Activated naive CD4-positive, alpha-beta T cell treated with anti-CD3 and anti-CD28 coated beads for 36 hours (primary cell): ENCODE measurements around the gene FRMD4A. TPM values are rescaled to one million over a fixed set of nuclear protein-coding genes. Genes with fewer than 3 reads are reported as not detected.
A peak's percentile ranks its signal among the peaks of the same experiment; 100 is the strongest.

Experiments used
- CTCF ChIA-PET: fragments of 350-600 bp; sonication (Branson Sonifier 250); formaldehyde crosslinking; loops from one replicate; lab custom pipeline; 2021; ENCODE audit warnings: antibody characterized with exemption; lab: Charles Lee
- DNase-seq: peaks from one replicate; pipeline ENCODE4 v3.0.0-alpha.2; 2020
- H3K27ac Mint-ChIP-seq: one replicate; pipeline ENCODE4 v1.8.0; 2021; ENCODE audit warnings: mild to moderate bottlenecking, mixed read lengths
- H3K27me3 Mint-ChIP-seq: one replicate; pipeline ENCODE4 v1.8.0; 2021; ENCODE audit warnings: low read depth, mixed read lengths
- H3K36me3 Mint-ChIP-seq: one replicate; pipeline ENCODE4 v1.8.0; 2021; ENCODE audit warnings: low read depth, mixed read lengths
- H3K4me1 Mint-ChIP-seq: one replicate; pipeline ENCODE4 v1.8.0; 2021; ENCODE audit warnings: low read depth, mixed read lengths
- H3K4me3 Mint-ChIP-seq: one replicate; pipeline ENCODE4 v1.8.0; 2021; ENCODE audit warnings: mild to moderate bottlenecking, moderate library complexity, mixed read lengths
- H3K9me3 Mint-ChIP-seq: one replicate; pipeline ENCODE4 v1.8.0; 2021; ENCODE audit warnings: mixed read lengths
- intact Hi-C: fragments of 100-400 bp; cut with micrococcal nuclease; formaldehyde crosslinking; loops from one replicate; pipeline ENCODE4 v1.15.1; 2023
- total RNA-seq, 2 experiments: library from RNA; stranded (reverse); gene quantifications; one replicate each; pipeline ENCODE4 v1.2.3, GENCODE V29; 2021

Gene FRMD4A
- total RNA-seq, 2 experiments from 2014 or later = 0.69 to 1.1 TPM

GRCh38 chr10:14333606-14334005 is 2.9 kb upstream of the FRMD4A start:
- Mint-ChIP-seq H3K4me3 (no peak overlapping the region), H3K27me3 (peaks cover 16% of the 10 kb centered on the region), H3K9me3 (no peaks in the 10 kb centered on the region), H3K27ac (no peak overlapping the region), H3K4me1 (no peaks in the 10 kb centered on the region), H3K36me3 (no peaks in the 10 kb centered on the region)
- DNase-seq = no peak
- CTCF ChIA-PET = interaction anchor here (0.7 to 2.0 kb wide), 3 partner anchors 8 to 10 kb away, joined by 3 to 8 read pairs (median 3); no protein-coding TSS in a partner anchor
- intact Hi-C loops = no loop called here

GRCh38 chr10:14332903-14333302 is 2.2 kb upstream of the FRMD4A start:
- no peak for DNase-seq
- Mint-ChIP-seq H3K27ac (no peak overlapping the region), H3K36me3 (no peaks in the 10 kb centered on the region), H3K4me1 (no peaks in the 10 kb centered on the region), H3K4me3 (no peak overlapping the region), H3K9me3 (no peaks in the 10 kb centered on the region), H3K27me3 (peaks cover 20% of the 10 kb centered on the region)
- CTCF ChIA-PET = interaction anchor here (0.6 to 0.7 kb wide), 2 partner anchors 11 to 113 kb away, joined by 3 read pairs; no protein-coding TSS in a partner anchor
- intact Hi-C loops = no loop called here

- Mint-ChIP-seq H3K27ac (no peak overlapping the region), H3K4me3 (no peak overlapping the region), H3K4me1 (no peaks in the 10 kb centered on the region), H3K27me3 (peaks cover 29% of the 10 kb centered on the region), H3K36me3 (no peaks in the 10 kb centered on the region), H3K9me3 (no peaks in the 10 kb centered on the region)
- CTCF ChIA-PET = no interaction called here
- no peak for DNase-seq
- intact Hi-C loops = no loop called here
Measured at GRCh38 chr10:14329746-14330173, 964 bp downstream of the FRMD4A start.

GRCh38 chr10:14328881-14329672 is 1.6 kb downstream of the FRMD4A start:
- CTCF ChIA-PET = no interaction called here
- DNase-seq = no peak
- no peaks in the 10 kb centered on the region for H3K36me3 Mint-ChIP-seq
- intact Hi-C loops = no loop called here
- H3K27ac Mint-ChIP-seq = no peak overlapping the region
- H3K9me3 Mint-ChIP-seq = no peaks in the 10 kb centered on the region
- peaks cover 29% of the 10 kb centered on the region for H3K27me3 Mint-ChIP-seq
- no peaks in the 10 kb centered on the region for H3K4me1 Mint-ChIP-seq
- H3K4me3 Mint-ChIP-seq = no peak overlapping the region

GRCh38 chr10:14327527-14327926 is 3.2 kb downstream of the FRMD4A start:
- CTCF ChIA-PET = no interaction called here
- H3K27me3 Mint-ChIP-seq = peaks cover 25% of the 10 kb centered on the region
- H3K4me1 Mint-ChIP-seq = no peaks in the 10 kb centered on the region
- no peaks in the 10 kb centered on the region for H3K9me3 Mint-ChIP-seq
- no peaks in the 10 kb centered on the region for H3K36me3 Mint-ChIP-seq
- no peak overlapping the region for H3K4me3 Mint-ChIP-seq
- intact Hi-C loops = no loop called here
- no peak for DNase-seq
- no peak overlapping the region for H3K27ac Mint-ChIP-seq

GRCh38 chr10:14326581-14326980 is 4.1 kb downstream of the FRMD4A start:
- intact Hi-C loops = no loop called here
- no peak overlapping the region for H3K27ac Mint-ChIP-seq
- no peak for DNase-seq
- H3K36me3 Mint-ChIP-seq = no peaks in the 10 kb centered on the region
- CTCF ChIA-PET = interaction anchor here (1.0 to 1.2 kb wide), 6 partner anchors 8 to 517 kb away, joined by 3 to 8 read pairs (median 4); no protein-coding TSS in a partner anchor
- H3K9me3 Mint-ChIP-seq = no peaks in the 10 kb centered on the region
- peaks cover 25% of the 10 kb centered on the region for H3K27me3 Mint-ChIP-seq
- H3K4me1 Mint-ChIP-seq = no peaks in the 10 kb centered on the region
- no peak overlapping the region for H3K4me3 Mint-ChIP-seq

- H3K27ac Mint-ChIP-seq = no peak overlapping the region
- CTCF ChIA-PET = interaction anchor here (0.5 to 1.2 kb wide), 6 partner anchors 9 to 144 kb away, joined by 3 to 8 read pairs (median 4); no protein-coding TSS in a partner anchor
- no peaks in the 10 kb centered on the region for H3K36me3 Mint-ChIP-seq
- intact Hi-C loops = loop anchor here (1.0 kb wide), 2 partner anchors 128 to 538 kb away; no protein-coding TSS in a partner anchor
- H3K4me3 Mint-ChIP-seq = no peak overlapping the region
- no peaks in the 10 kb centered on the region for H3K4me1 Mint-ChIP-seq
- H3K9me3 Mint-ChIP-seq = no peaks in the 10 kb centered on the region
- peaks cover 24% of the 10 kb centered on the region for H3K27me3 Mint-ChIP-seq
- DNase-seq = peak; percentile 84
Measured at GRCh38 chr10:14325325-14325955, 5.3 kb downstream of the FRMD4A start.

- intact Hi-C loops = no loop called here
- Mint-ChIP-seq H3K4me1 (no peaks in the 10 kb centered on the region), H3K36me3 (no peaks in the 10 kb centered on the region), H3K4me3 (no peak overlapping the region), H3K27ac (no peak overlapping the region), H3K9me3 (no peaks in the 10 kb centered on the region), H3K27me3 (peaks cover 16% of the 10 kb centered on the region)
- DNase-seq = no peak
- CTCF ChIA-PET = no interaction called here
Measured at GRCh38 chr10:14322526-14323188, 8.1 kb downstream of the FRMD4A start.

GRCh38 chr10:14318007-14318406 is 12.7 kb downstream of the FRMD4A start:
- DNase-seq = no peak
- intact Hi-C loops = no loop called here
- H3K4me1 Mint-ChIP-seq = no peaks in the 10 kb centered on the region
- CTCF ChIA-PET = no interaction called here
- H3K27me3 Mint-ChIP-seq = peaks cover 17% of the 10 kb centered on the region
- no peak overlapping the region for H3K4me3 Mint-ChIP-seq
- no peak overlapping the region for H3K27ac Mint-ChIP-seq
- H3K36me3 Mint-ChIP-seq = no peaks in the 10 kb centered on the region
- H3K9me3 Mint-ChIP-seq = no peaks in the 10 kb centered on the region

GRCh38 chr10:14312014-14312413 is 18.7 kb downstream of the FRMD4A start:
- CTCF ChIA-PET = interaction anchor here (0.9 kb wide), 1 partner anchor 126 kb away, joined by 3 read pairs; no protein-coding TSS in a partner anchor
- intact Hi-C loops = no loop called here
- H3K27me3 Mint-ChIP-seq = peaks cover 14% of the 10 kb centered on the region
- H3K27ac Mint-ChIP-seq = no peak overlapping the region
- DNase-seq = no peak
- H3K4me3 Mint-ChIP-seq = no peak overlapping the region
- no peaks in the 10 kb centered on the region for H3K4me1 Mint-ChIP-seq
- no peaks in the 10 kb centered on the region for H3K9me3 Mint-ChIP-seq
- H3K36me3 Mint-ChIP-seq = no peaks in the 10 kb centered on the region

- CTCF ChIA-PET = interaction anchor here (0.9 kb wide), 1 partner anchor 126 kb away, joined by 3 read pairs; no protein-coding TSS in a partner anchor
Measured at GRCh38 chr10:14311206-14311957, 19.3 kb downstream of the FRMD4A start.

More at GRCh38 chr10:14311206-14311957, 19.3 kb downstream of the FRMD4A start:
- Mint-ChIP-seq H3K27ac (no peak overlapping the region), H3K36me3 (no peaks in the 10 kb centered on the region), H3K9me3 (no peaks in the 10 kb centered on the region), H3K4me1 (no peaks in the 10 kb centered on the region), H3K27me3 (peaks cover 14% of the 10 kb centered on the region), H3K4me3 (no peak overlapping the region)
- intact Hi-C loops = no loop called here
- DNase-seq = no peak
